ENCODE results near the gene RNU7-1. TPM values are rescaled to one million over a fixed set of nuclear protein-coding genes. Genes with fewer than 3 reads are reported as not detected.

The RNU7-1 gene
- total RNA-seq, 1 donor from 2014 or later, result not detected

DNA sequence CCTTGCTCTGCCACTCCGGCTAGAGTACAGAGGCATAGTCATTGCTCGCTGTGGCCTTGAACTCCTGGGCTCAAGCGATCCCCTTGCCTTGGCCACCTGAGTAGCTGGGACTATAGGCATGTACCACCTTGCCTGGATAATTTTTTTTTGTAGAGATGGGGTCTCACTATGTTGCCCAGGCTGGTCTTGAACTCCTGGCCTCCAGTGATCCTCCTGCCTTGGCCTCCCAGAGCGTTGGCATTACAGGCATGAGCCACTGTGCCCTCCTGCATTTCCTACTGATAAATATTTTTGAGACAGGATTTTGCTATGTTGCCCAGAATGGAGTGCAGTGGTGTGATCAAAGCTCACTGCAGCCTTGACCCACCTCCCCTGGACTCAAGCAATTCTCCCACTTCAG is 36.5 kb downstream of the RNU7-1 start:
- no peak overlapping the region for H3K27ac Mint-ChIP-seq
- no peaks in the 10 kb centered on the region for H3K27me3 Mint-ChIP-seq
- intact Hi-C loops (cut with micrococcal nuclease), result no loop called here
- H3K36me3 Mint-ChIP-seq (ENCODE audit: low read depth), result peaks cover 67% of the 10 kb centered on the region
- DNase-seq, result no peak
- no peaks in the 10 kb centered on the region for H3K9me3 Mint-ChIP-seq
- no peak overlapping the region for H3K4me3 Mint-ChIP-seq
- peaks cover 1% of the 10 kb centered on the region for H3K4me1 Mint-ChIP-seq

GRCh38 chr12:6980740-6981139 is 37.1 kb downstream of the RNU7-1 start:
- intact Hi-C loops (cut with micrococcal nuclease), result no loop called here
- Mint-ChIP-seq H3K27me3 (no peaks in the 10 kb centered on the region), H3K4me3 (no peak overlapping the region), H3K9me3 (no peaks in the 10 kb centered on the region), H3K27ac (no peak overlapping the region), H3K4me1 (peaks cover 1% of the 10 kb centered on the region), H3K36me3 (ENCODE audit: low read depth) (peaks cover 61% of the 10 kb centered on the region)
- no peak for DNase-seq

DNA sequence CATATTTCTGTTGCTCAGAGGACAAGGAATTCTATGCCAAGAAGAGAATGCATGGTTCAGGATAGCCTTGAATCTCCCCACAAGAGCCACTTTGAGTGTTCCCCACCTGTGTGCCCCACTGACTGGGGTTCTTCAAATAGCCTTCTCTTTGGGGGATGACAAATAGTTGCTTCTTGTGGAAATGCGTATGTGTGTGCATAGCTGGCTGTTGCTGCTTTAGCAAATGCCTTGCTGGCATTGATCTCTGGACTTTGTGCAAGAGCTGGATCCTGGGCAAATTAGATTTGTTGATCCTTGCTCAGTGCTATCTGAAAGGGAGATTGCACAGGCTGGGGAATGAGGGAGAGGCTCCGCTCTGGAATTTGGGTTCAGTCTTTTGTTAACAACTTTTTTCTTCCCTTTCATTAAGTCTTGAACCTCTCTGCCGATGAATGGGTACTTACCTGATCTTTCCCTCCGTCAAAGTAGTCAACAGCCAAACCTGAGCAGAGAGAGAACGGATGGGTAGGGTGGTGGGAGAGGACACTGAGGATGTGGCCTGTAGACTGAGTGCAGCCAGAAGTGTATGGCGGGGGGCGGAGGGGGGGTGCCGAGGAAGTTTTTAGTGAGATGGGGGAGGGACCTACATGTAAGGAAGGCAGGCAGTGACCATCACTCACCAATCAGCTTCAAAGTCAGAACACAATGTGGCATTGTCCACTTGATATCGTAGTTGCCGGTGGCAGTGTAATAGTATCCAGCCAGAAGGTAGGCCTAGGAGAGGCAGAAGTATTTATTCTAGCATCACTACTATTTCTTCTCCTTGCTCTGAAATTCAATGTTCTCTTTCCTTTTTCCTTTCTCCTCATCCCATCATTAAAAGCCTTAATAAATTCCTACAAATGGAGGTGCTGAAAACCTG is 37.8 kb downstream of the RNU7-1 start:
- no peak for DNase-seq
- intact Hi-C loops (cut with micrococcal nuclease), result no loop called here
- H3K27ac Mint-ChIP-seq, result no peak overlapping the region
- H3K4me3 Mint-ChIP-seq, result no peak overlapping the region
- no peaks in the 10 kb centered on the region for H3K27me3 Mint-ChIP-seq
- H3K4me1 Mint-ChIP-seq, result peaks cover 1% of the 10 kb centered on the region
- no peaks in the 10 kb centered on the region for H3K9me3 Mint-ChIP-seq
- peaks cover 57% of the 10 kb centered on the region for H3K36me3 Mint-ChIP-seq (ENCODE audit: low read depth)

DNA sequence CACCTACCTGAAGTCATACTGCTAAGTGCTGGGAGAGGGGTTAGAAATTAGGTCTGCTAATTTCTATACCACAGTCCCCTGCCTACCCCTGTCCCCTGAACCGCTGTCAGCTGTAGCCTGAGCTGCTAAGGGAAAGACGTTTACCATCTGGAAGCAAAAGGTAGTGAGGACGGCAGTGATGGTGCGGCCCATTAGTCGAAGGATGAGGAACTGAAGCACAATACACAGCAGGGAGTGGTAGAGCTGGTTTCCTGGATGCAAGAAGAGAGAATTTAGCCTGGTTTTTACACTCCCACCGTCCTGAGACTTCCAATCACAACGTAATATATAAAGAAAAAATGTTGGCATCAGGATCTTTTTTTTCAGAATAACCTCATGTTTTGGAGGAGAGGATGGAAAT is 38.9 kb downstream of the RNU7-1 start:
- intact Hi-C loops (cut with micrococcal nuclease), result no loop called here

GRCh38 chr12:6987956-6988553 is 44.4 kb downstream of the RNU7-1 start:
- intact Hi-C loops (cut with micrococcal nuclease), result no loop called here
- no peak for DNase-seq
- no peak overlapping the region for H3K4me3 Mint-ChIP-seq
- H3K4me1 Mint-ChIP-seq, result no peaks in the 10 kb centered on the region
- H3K27me3 Mint-ChIP-seq, result no peaks in the 10 kb centered on the region
- no peak overlapping the region for H3K27ac Mint-ChIP-seq
- H3K9me3 Mint-ChIP-seq, result no peaks in the 10 kb centered on the region
- peaks cover 37% of the 10 kb centered on the region for H3K36me3 Mint-ChIP-seq (ENCODE audit: low read depth)

More for the DNA sequence above, 38.9 kb downstream of the RNU7-1 start:
- Mint-ChIP-seq H3K27ac (no peak overlapping the region), H3K4me1 (peaks cover 1% of the 10 kb centered on the region), H3K27me3 (no peaks in the 10 kb centered on the region), H3K9me3 (no peaks in the 10 kb centered on the region), H3K4me3 (no peak overlapping the region), H3K36me3 (ENCODE audit: low read depth) (peaks cover 50% of the 10 kb centered on the region)
- no peak for DNase-seq

Other genes with a start within 250 kb of the RNU7-1 start
- 0.09 TPM in 1 of 2 replicates, not detected in the other for gene PIANP, start 243.0 kb upstream of the RNU7-1 start, total RNA-seq
- 39.5 and 44.8 TPM in 2 replicates for gene COPS7A, start 219.8 kb upstream of the RNU7-1 start, total RNA-seq
- gene MLF2, start 190.7 kb upstream of the RNU7-1 start, total RNA-seq, result 163 and 180 TPM in 2 replicates
- 245 and 267 TPM in 2 replicates for gene PTMS, start 177.5 kb upstream of the RNU7-1 start, total RNA-seq
- gene LAG3, start 171.3 kb upstream of the RNU7-1 start, total RNA-seq, result 253 and 269 TPM in 2 replicates
- 264 and 271 TPM in 2 replicates for gene CD4, start 154.3 kb upstream of the RNU7-1 start, total RNA-seq
- 0.21 and 0.43 TPM in 2 replicates for gene GPR162, start 122.0 kb upstream of the RNU7-1 start, total RNA-seq
- gene P3H3, start 115.4 kb upstream of the RNU7-1 start, total RNA-seq, result 4.1 and 4.7 TPM in 2 replicates
- gene GNB3, start 102.9 kb upstream of the RNU7-1 start, total RNA-seq, result 1.6 and 1.7 TPM in 2 replicates
- 32.6 and 33.7 TPM in 2 replicates for gene CDCA3, start 92.5 kb upstream of the RNU7-1 start, total RNA-seq
- 121 TPM in 2 replicates for gene USP5, start 91.7 kb upstream of the RNU7-1 start, total RNA-seq
- 1,614 and 1,630 TPM in 2 replicates for gene TPI1, start 76.3 kb upstream of the RNU7-1 start, total RNA-seq
- gene SPSB2, start 70.5 kb upstream of the RNU7-1 start, total RNA-seq, result 3.4 TPM in 2 replicates
- 6.3 and 6.6 TPM in 2 replicates for gene LRRC23, start 39.0 kb upstream of the RNU7-1 start, total RNA-seq
- 202 and 206 TPM in 2 replicates for gene ENO2, start 29.2 kb upstream of the RNU7-1 start, total RNA-seq
- gene ATN1, start 15.9 kb upstream of the RNU7-1 start, total RNA-seq, result 61.6 and 66.8 TPM in 2 replicates
- gene C12orf57, start 206 bp downstream of the RNU7-1 start, total RNA-seq, result 168 and 174 TPM in 2 replicates
- gene PTPN6, start 7.5 kb downstream of the RNU7-1 start, total RNA-seq, result 349 and 355 TPM in 2 replicates
- 474 and 487 TPM in 2 replicates for gene PHB2, start 26.8 kb downstream of the RNU7-1 start, total RNA-seq
- gene EMG1, start 27.1 kb downstream of the RNU7-1 start, total RNA-seq, result 129 and 131 TPM in 2 replicates
- gene LPCAT3, start 74.7 kb downstream of the RNU7-1 start, total RNA-seq, result 29.2 and 29.5 TPM in 2 replicates
- 1.9 and 2.6 TPM in 2 replicates for gene C1S, start 116.9 kb downstream of the RNU7-1 start, total RNA-seq
- 1.4 and 2.5 TPM in 2 replicates for gene C1R, start 148.6 kb downstream of the RNU7-1 start, total RNA-seq
- 19.8 and 23.0 TPM in 2 replicates for gene C1RL, start 165.4 kb downstream of the RNU7-1 start, total RNA-seq
- not detected in 2 replicates for gene RBP5, start 185.1 kb downstream of the RNU7-1 start, total RNA-seq
- gene CLSTN3, start 186.6 kb downstream of the RNU7-1 start, total RNA-seq, result 42.1 and 47.0 TPM in 2 replicates
- 36.7 and 42.5 TPM in 2 replicates for gene PEX5, start 245.9 kb downstream of the RNU7-1 start, total RNA-seq